ENCODE results near the gene CDH4.

- TF ChIP-seq CTCF (optimal IDR thresholded peaks at IDR 0.05 in 1 of 3, IDR thresholded peaks at IDR 0.05 in 1 of 3, conservative IDR thresholded peaks at IDR 0.05 in 1 of 3; ENCODE audit: extremely low read depth in 1 of 3, insufficient read depth in 2 of 3, low read length in 3 of 3) (no peak), EZH2 (IDR thresholded peaks at IDR 0.05; ENCODE audit: low read length) (no peak)
These were observed 505.9 kb downstream of the CDH4 start for GRCh38 chr20:61757678-61758563.

Data from keratinocyte (primary cell).